ENCODE measurements around the gene USP17L24.
"Not testable (repeated sequence)": the region's sequence is repeated elsewhere in the genome, so short reads cannot be mapped to it uniquely, and the experiment has no call there.

The USP17L24 gene, protein sequence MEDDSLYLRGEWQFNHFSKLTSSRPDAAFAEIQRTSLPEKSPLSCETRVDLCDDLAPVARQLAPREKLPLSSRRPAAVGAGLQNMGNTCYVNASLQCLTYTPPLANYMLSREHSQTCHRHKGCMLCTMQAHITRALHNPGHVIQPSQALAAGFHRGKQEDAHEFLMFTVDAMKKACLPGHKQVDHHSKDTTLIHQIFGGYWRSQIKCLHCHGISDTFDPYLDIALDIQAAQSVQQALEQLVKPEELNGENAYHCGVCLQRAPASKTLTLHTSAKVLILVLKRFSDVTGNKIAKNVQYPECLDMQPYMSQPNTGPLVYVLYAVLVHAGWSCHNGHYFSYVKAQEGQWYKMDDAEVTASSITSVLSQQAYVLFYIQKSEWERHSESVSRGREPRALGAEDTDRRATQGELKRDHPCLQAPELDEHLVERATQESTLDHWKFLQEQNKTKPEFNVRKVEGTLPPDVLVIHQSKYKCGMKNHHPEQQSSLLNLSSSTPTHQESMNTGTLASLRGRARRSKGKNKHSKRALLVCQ

DNA sequence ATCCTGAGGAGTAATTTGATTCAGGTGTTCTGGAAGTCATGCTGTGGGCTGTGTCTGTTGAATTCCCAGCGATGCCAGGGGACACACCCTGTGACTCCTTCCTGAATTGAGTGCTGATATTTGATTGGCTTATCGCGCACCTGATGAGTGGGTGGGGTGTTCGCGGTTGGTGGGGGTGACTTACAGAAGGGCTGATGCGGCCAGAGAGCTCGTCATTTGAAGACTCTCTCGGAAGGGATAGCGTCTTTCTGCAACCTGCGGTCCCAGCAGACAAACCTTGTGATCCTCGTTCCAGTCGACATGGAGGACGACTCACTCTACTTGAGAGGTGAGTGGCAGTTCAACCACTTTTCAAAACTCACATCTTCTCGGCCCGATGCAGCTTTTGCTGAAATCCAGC lies at the start of gene USP17L24:
TSS of gene USP17L24 (plus strand) at position 301 of the 400 bp plus-strand sequence. CDS start at position 301, 0 bp downstream.
- DNase-seq = not testable (repeated sequence)

DNA sequence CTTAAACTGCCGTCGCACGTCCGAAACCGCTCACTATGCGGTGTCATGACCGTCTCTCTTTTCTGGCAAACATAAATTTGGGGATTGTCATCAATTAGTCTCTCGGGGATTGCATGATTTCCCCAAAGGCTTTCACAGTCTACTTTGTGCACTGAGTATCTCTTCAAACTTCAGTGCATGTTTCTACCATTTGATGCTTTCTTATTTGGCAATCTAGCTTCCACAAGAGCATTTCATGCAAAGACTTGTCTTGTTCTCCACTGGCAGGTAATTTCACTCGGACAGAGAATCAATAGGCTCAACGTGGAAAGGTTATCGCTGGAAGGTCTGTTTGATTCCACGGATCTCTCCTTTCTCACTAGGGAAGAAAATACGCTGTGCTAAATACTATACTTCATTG lies 774 bp upstream of the USP17L24 start:
- not testable (repeated sequence) for DNase-seq

DNA sequence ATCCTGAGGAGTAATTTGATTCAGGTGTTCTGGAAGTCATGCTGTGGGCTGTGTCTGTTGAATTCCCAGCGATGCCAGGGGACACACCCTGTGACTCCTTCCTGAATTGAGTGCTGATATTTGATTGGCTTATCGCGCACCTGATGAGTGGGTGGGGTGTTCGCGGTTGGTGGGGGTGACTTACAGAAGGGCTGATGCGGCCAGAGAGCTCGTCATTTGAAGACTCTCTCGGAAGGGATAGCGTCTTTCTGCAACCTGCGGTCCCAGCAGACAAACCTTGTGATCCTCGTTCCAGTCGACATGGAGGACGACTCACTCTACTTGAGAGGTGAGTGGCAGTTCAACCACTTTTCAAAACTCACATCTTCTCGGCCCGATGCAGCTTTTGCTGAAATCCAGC lies 4.6 kb downstream of the USP17L24 start, which contains the start of gene USP17L25:
TSS of gene USP17L25 (plus strand) at position 301 of the 400 bp plus-strand sequence. CDS start at position 301, 0 bp downstream.
- DNase-seq = not testable (repeated sequence)

DNA sequence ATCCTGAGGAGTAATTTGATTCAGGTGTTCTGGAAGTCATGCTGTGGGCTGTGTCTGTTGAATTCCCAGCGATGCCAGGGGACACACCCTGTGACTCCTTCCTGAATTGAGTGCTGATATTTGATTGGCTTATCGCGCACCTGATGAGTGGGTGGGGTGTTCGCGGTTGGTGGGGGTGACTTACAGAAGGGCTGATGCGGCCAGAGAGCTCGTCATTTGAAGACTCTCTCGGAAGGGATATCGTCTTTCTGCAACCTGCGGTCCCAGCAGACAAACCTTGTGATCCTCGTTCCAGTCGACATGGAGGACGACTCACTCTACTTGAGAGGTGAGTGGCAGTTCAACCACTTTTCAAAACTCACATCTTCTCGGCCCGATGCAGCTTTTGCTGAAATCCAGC lies 9.4 kb downstream of the USP17L24 start, which contains the start of gene USP17L26:
TSS of gene USP17L26 (plus strand) at position 301 of the 400 bp plus-strand sequence. CDS start at position 301, 0 bp downstream.
- not testable (repeated sequence) for DNase-seq

DNA sequence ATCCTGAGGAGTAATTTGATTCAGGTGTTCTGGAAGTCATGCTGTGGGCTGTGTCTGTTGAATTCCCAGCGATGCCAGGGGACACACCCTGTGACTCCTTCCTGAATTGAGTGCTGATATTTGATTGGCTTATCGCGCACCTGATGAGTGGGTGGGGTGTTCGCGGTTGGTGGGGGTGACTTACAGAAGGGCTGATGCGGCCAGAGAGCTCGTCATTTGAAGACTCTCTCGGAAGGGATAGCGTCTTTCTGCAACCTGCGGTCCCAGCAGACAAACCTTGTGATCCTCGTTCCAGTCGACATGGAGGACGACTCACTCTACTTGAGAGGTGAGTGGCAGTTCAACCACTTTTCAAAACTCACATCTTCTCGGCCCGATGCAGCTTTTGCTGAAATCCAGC lies 14.1 kb downstream of the USP17L24 start, which contains the start of gene USP17L5:
TSS of gene USP17L5 (plus strand) at position 301 of the 400 bp plus-strand sequence. CDS start at position 301, 0 bp downstream.
- DNase-seq = not testable (repeated sequence)

DNA sequence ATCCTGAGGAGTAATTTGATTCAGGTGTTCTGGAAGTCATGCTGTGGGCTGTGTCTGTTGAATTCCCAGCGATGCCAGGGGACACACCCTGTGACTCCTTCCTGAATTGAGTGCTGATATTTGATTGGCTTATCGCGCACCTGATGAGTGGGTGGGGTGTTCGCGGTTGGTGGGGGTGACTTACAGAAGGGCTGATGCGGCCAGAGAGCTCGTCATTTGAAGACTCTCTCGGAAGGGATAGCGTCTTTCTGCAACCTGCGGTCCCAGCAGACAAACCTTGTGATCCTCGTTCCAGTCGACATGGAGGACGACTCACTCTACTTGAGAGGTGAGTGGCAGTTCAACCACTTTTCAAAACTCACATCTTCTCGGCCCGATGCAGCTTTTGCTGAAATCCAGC lies 18.9 kb downstream of the USP17L24 start, which contains the start of gene USP17L27:
TSS of gene USP17L27 (plus strand) at position 301 of the 400 bp plus-strand sequence. CDS start at position 301, 0 bp downstream.
- DNase-seq = not testable (repeated sequence)

DNA sequence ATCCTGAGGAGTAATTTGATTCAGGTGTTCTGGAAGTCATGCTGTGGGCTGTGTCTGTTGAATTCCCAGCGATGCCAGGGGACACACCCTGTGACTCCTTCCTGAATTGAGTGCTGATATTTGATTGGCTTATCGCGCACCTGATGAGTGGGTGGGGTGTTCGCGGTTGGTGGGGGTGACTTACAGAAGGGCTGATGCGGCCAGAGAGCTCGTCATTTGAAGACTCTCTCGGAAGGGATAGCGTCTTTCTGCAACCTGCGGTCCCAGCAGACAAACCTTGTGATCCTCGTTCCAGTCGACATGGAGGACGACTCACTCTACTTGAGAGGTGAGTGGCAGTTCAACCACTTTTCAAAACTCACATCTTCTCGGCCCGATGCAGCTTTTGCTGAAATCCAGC lies 23.6 kb downstream of the USP17L24 start, which contains the start of gene USP17L28:
TSS of gene USP17L28 (plus strand) at position 301 of the 400 bp plus-strand sequence. CDS start at position 301, 0 bp downstream.
- DNase-seq = not testable (repeated sequence)

DNA sequence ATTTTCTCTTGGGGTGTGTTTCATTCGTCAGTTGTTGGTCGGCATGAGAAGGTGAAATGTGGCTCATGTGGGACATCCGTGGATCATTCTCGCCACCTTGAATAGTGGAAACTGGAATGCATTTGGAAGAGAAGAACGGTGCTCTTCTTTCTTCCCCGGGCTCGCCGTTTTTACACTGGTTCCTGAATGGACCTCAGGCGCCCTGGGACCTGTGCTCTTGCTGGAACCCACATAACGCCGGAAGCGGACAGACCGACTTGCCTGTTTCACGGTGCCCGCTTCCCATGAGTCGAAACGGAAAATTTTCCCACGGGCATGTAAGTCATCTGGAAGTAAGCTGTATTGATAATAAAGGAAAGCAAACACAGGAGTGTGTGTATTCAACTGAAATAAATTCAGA lies 25.9 kb downstream of the USP17L24 start:
- DNase-seq = not testable (repeated sequence)

DNA sequence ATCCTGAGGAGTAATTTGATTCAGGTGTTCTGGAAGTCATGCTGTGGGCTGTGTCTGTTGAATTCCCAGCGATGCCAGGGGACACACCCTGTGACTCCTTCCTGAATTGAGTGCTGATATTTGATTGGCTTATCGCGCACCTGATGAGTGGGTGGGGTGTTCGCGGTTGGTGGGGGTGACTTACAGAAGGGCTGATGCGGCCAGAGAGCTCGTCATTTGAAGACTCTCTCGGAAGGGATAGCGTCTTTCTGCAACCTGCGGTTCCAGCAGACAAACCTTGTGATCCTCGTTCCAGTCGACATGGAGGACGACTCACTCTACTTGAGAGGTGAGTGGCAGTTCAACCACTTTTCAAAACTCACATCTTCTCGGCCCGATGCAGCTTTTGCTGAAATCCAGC lies 28.4 kb downstream of the USP17L24 start, which contains the start of gene USP17L29:
TSS of gene USP17L29 (plus strand) at position 301 of the 400 bp plus-strand sequence. CDS start at position 301, 0 bp downstream.
- not testable (repeated sequence) for DNase-seq

DNA sequence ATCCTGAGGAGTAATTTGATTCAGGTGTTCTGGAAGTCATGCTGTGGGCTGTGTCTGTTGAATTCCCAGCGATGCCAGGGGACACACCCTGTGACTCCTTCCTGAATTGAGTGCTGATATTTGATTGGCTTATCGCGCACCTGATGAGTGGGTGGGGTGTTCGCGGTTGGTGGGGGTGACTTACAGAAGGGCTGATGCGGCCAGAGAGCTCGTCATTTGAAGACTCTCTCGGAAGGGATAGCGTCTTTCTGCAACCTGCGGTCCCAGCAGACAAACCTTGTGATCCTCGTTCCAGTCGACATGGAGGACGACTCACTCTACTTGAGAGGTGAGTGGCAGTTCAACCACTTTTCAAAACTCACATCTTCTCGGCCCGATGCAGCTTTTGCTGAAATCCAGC lies 37.9 kb downstream of the USP17L24 start, which contains the start of gene USP17L30:
TSS of gene USP17L30 (plus strand) at position 301 of the 400 bp plus-strand sequence. CDS start at position 301, 0 bp downstream.
- DNase-seq = not testable (repeated sequence)
